Globus pallidus (tissue), 1 donor: ENCODE data around the gene MORC3.
"Not testable (repeated sequence)": the region's sequence is repeated elsewhere in the genome, so short reads cannot be mapped to it uniquely, and the experiment has no call there.

ENCODE experiments used
- DNase-seq: peaks from one replicate; pipeline ENCODE4 v3.0.0-alpha.2; 2015; ENCODE audit warnings: low spot score

Gene MORC3, protein sequence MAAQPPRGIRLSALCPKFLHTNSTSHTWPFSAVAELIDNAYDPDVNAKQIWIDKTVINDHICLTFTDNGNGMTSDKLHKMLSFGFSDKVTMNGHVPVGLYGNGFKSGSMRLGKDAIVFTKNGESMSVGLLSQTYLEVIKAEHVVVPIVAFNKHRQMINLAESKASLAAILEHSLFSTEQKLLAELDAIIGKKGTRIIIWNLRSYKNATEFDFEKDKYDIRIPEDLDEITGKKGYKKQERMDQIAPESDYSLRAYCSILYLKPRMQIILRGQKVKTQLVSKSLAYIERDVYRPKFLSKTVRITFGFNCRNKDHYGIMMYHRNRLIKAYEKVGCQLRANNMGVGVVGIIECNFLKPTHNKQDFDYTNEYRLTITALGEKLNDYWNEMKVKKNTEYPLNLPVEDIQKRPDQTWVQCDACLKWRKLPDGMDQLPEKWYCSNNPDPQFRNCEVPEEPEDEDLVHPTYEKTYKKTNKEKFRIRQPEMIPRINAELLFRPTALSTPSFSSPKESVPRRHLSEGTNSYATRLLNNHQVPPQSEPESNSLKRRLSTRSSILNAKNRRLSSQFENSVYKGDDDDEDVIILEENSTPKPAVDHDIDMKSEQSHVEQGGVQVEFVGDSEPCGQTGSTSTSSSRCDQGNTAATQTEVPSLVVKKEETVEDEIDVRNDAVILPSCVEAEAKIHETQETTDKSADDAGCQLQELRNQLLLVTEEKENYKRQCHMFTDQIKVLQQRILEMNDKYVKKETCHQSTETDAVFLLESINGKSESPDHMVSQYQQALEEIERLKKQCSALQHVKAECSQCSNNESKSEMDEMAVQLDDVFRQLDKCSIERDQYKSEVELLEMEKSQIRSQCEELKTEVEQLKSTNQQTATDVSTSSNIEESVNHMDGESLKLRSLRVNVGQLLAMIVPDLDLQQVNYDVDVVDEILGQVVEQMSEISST

GRCh38 chr21:36319767-36320420 lies at the start of gene MORC3:
TSS of gene MORC3 (plus strand) at chr21:36320197. CDS start at chr21:36320265, 68 bp downstream.
- DNase-seq: peak; percentile 99

GRCh38 chr21:36270786-36271695 lies 49.0 kb upstream of the MORC3 start:
- not testable (repeated sequence) for DNase-seq

- no peak for DNase-seq
Observed at GRCh38 chr21:36274128-36274527, 45.9 kb upstream of the MORC3 start.

DNA sequence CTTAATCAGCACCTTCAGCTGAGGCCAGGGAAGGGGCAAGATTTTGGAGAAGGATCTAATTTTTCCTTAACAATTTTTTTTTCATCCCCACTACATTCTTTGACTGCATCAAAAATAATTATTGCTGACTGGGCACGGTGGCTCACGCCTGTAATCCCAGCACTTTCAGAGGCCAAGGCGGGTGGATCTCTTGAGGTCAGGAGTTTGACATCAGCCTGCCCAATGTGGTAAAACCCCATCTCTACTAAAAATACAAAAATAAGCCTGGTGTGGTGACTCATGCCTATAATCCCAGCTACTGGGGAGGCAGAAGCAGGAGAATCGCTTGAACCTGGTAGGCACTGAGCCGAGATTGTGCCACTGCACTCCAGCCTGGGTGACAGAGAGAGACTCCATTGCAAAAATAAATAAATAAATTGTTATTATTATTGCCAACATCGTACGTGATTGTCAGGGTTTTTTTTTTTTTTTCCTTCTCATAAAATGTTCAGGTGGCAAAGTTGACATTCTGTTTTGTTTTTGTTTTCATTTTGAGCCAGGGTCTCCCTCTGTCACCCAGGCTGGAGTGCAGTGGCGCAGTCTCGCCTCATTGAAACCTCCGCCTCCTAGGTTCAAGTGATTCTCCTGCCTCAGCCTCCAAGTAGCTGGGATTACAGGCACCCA lies 37.3 kb upstream of the MORC3 start:
- DNase-seq: no peak

- DNase-seq: not testable (repeated sequence)
Observed at GRCh38 chr21:36283231-36283622, 36.8 kb upstream of the MORC3 start.

DNA sequence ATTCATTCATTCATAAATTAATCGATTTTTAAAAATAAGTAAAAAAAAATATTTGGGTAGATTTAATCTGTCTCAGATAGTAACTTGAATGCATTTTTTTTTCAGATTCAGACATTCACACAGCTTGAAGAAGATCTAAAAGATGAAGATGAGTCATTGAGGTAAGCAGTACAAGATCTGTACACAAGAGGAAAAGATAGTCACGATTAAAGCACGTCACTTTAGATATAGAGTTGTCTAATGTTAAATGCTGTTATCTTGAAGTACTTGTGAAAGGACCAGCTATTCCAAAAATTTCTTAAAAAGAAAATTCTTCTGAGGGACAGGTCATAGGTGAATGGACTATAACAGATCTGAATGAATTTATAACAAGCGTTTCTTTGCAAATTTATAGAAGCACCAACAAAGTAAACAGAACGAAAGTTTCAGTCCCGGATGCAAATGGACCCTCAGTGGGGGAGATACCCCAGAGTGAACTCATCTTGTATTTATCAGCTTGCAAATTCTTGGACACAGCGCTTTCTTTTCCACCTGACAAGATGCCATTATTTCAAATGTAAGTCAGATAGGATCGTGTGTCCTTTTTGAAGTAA lies 31.2 kb upstream of the MORC3 start:
- DNase-seq: no peak

- no peak for DNase-seq
Observed at GRCh38 chr21:36291509-36291908, 28.5 kb upstream of the MORC3 start.

DNA sequence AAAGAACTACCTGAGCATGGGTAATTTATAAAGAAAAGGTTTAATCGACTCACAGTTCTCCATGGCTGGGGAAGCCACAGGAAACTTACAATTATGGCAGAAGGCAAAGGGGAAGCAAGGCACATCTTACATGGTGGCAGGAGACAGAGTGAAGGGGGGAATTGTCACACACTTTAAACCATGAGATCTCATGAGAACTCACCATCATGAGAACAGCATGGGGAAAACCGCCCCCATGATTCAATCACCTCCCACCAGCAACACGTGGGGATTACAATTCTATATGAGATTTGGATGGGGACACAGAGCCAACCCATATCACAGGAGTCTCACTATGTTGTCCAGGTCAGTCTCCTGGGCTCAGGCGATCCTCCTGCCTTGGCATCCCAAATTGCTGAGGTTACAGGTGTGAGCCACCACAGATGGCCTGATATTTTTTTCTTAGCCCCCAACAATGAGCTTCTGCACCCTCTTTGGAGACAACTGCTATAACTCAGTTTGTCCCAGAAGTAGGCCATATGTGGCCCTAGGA lies 22.5 kb upstream of the MORC3 start:
- no peak for DNase-seq

GRCh38 chr21:36297938-36298572 lies 21.9 kb upstream of the MORC3 start:
- DNase-seq: peak; percentile 28

DNA sequence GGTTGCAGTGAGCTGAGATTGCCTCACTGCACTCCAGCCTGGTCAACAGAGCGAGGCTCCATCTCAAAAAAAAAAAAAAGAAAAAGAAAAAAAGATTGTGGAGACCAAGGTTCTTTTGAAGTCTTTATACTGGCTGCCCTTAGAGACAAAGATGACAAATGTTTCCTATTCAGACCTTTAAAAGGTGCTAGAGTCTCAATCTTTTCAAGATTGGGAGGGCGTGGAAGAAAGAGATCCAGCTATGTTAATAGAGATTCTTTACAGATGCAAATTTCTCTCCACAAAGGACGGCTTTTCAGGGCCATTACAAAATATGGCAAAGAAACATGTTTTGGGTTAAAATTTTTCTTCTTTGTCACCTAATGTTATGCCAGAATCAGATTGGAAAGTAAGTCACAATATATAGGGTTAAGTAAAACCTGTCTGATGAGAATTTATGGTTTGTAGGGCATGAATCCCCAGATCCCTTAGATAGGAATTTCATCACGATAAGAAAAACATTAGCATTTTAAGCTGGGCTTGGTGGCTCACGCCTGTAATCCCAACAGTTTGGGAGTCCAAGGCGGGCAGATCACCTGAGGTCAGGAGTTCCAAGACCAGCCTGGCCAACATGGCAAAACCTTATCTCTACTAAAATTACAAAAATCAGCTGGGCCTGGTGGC lies 13.0 kb upstream of the MORC3 start:
- DNase-seq: no peak

GRCh38 chr21:36310016-36310415 lies 10.0 kb upstream of the MORC3 start:
- DNase-seq: no peak

DNA sequence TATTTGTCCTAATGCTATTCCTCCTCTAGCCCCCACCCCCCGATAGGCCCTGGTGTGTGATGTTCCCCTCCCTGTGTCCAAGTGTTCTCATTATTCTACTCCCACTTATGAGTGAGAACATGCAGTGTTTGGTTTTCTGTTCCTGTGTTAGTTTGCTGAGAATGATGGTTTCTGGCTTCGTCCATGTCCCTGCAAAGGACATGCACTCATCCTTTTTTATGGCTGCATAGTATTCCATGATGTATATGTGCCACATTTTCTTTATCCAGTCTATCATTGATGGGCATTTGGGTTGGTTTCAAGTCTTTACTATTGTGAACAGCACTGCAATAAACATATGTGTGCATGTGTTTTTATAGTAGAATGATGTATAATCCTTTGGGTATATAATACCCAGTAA lies 6.6 kb upstream of the MORC3 start:
- not testable (repeated sequence) for DNase-seq

GRCh38 chr21:36316045-36316444 lies 4.0 kb upstream of the MORC3 start:
- DNase-seq: not testable (repeated sequence)

- no peak for DNase-seq
Observed at GRCh38 chr21:36316872-36317484, 3.0 kb upstream of the MORC3 start.

DNA sequence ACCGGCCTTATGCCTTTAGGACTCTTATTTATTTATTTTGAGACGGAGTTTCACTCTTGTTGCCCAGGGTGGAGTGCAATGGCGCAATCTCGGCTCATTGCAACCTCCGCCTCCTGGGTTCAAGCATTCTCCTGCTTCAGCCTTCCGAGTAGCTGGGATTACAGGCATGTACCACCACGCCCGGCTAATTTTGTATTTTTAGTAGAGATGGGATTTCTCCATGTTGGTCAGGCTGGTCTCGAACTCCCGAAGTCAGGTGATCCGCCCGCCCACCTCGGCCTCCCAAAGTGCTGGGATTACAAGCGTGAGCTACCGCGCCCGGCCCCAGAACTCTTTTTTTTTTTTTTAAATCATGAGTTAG lies 611 bp upstream of the MORC3 start:
- DNase-seq: not testable (repeated sequence)

GRCh38 chr21:36320421-36321324 lies 676 bp downstream of the MORC3 start:
- DNase-seq: peak; percentile 73

GRCh38 chr21:36321325-36322082 lies 1.5 kb downstream of the MORC3 start:
- DNase-seq: peak; percentile 48
